Stomach (tissue), 9 donors: ENCODE results near the gene ST6GALNAC3. TPM values are rescaled to one million over a fixed set of nuclear protein-coding genes. Genes with fewer than 3 reads are reported as not detected.

Source experiments
- DNase-seq, 2 donors: peaks; one replicate each; pipeline versions ENCODE4 v3.0.0 to v3.0.0-alpha.2; 2013 to 2019
- H3K27ac ChIP-seq, 5 donors: fragments of 200-600 bp in 4 of 5; sonication (generic) in 4 of 5; one replicate each; pipeline ENCODE4 v1.5.1; 2013 to 2019; ENCODE audit warnings: mild to moderate bottlenecking in 1 of 5, moderate library complexity in 1 of 5
- H3K27me3 ChIP-seq, 3 donors: fragments of 200-600 bp; sonication (generic); one replicate each; pipeline ENCODE4 v1.5.1; 2017 to 2019; ENCODE audit warnings: mixed run types in 1 of 3
- H3K36me3 ChIP-seq, 4 donors: fragments of 200-600 bp; sonication (generic); 1 replicate in 3 of 4; 2 replicates in 1 of 4; pipeline ENCODE4 v1.5.1; 2016 to 2019
- H3K4me1 ChIP-seq, 4 donors: fragments of 200-600 bp; sonication (generic); one replicate each; pipeline ENCODE4 v1.5.1; 2016 to 2019
- H3K4me3 ChIP-seq, 4 donors: fragments of 200-600 bp; sonication (generic) in 3 of 4; one replicate each; pipeline ENCODE4 v1.5.1; 2016 to 2019; ENCODE audit warnings: mild to moderate bottlenecking in 1 of 4
- H3K9me3 ChIP-seq, 4 donors: fragments of 200-600 bp; sonication (generic); one replicate each; pipeline ENCODE4 v1.5.1; 2016 to 2019
- CTCF ChIP-seq, 7 experiments: fragments of 450-650 bp in 4 of 7; fragments of 200-600 bp in 3 of 7; sonication (generic) in 3 of 7; IDR thresholded peaks; one replicate each; pipeline ENCODE4 v1.5.1; 2016 to 2019; ENCODE audit warnings: antibody characterized with exemption in 7 of 7, control low read depth in 2 of 7, mild to moderate bottlenecking in 1 of 7
- EP300 ChIP-seq: sonication (generic); formaldehyde crosslinking; IDR thresholded peaks from one replicate; pipeline ENCODE4 v1.6.1; 2017; ENCODE audit warnings: antibody characterized with exemption
- POLR2A ChIP-seq, 4 donors: fragments of 450-650 bp; IDR thresholded peaks; one replicate each; pipeline ENCODE4 v1.6.1; 2016; ENCODE audit warnings: antibody characterized with exemption in 4 of 4, control low read depth in 2 of 4, mild to moderate bottlenecking in 1 of 4, moderate library complexity in 1 of 4
- POLR2AphosphoS5 ChIP-seq, 3 donors: sonication (generic); formaldehyde crosslinking; IDR thresholded peaks; one replicate each; pipeline ENCODE4 v1.6.1; 2016; ENCODE audit warnings: antibody characterized with exemption in 3 of 3
- WGBS, 5 donors: extraction: QIAGEN DNeasy Blood & Tissue Kit in 3 of 5; methylation state at CpG; one replicate each; pipeline versions ENCODE4 v1.1.5 to v1.1.7; 2013 to 2018; 5-methylcytosine and 5-hydroxymethylcytosine counted together
- intact Hi-C: fragments of 100-400 bp; cut with DNase I; formaldehyde crosslinking; loops from one replicate; pipeline ENCODE4 v1.15.1; 2023; ENCODE audit warnings: low total_unique reads
- polyA plus RNA-seq, 3 donors: library from polyadenylated mRNA; stranded (reverse); fragments of 200-250 nt; gene quantifications; one replicate each; pipeline ENCODE4 v1.2.3, GENCODE V29; 2013
- total RNA-seq, 5 donors: library from RNA; depleted of rRNA; stranded (reverse); fragments of >200 nt; gene quantifications; one replicate each; pipeline versions ENCODE4 v1.1.0 to v1.2.3, GENCODE V29; 2014 to 2016
- donor health status: healthy with polysubstance abuse.
- donor health status: Bipolar disorder and iron deficiency.
- donor health status: healthy.

ST6GALNAC3 gene
- total and polyA plus RNA-seq, 8 donors: under 0.01 to 21.7 (median 1.2) TPM; not detected in 1

- no peaks in the 10 kb centered on the region for H3K36me3 ChIP-seq
- DNase-seq: no peak
- 80 to 93% (median 87%) methylated on average over 2 of the region's 2 CpGs for WGBS, 5 donors
- no peak overlapping the region for H3K27ac ChIP-seq
- no peak for TF ChIP-seq POLR2A (IDR thresholded peaks at IDR 0.05)
- TF ChIP-seq POLR2AphosphoS5 (IDR thresholded peaks at IDR 0.05): no peak
- TF ChIP-seq CTCF (IDR thresholded peaks at IDR 0.05): no peak
- no peak for TF ChIP-seq EP300
- no peak overlapping the region for H3K4me3 ChIP-seq
- peaks cover 0 to 22% (median 7%) of the 10 kb centered on the region in 4 donors for H3K4me1 ChIP-seq
- H3K27me3 ChIP-seq: no peaks in the 10 kb centered on the region
- intact Hi-C loops: no loop called here
- H3K9me3 ChIP-seq: no peaks in the 10 kb centered on the region
Measured at GRCh38 chr1:76086597-76086996, 12.1 kb downstream of the ST6GALNAC3 start.

GRCh38 chr1:76090283-76091203 lies 16.0 kb downstream of the ST6GALNAC3 start:
- 76 to 89% (median 84%) methylated on average over 7 of the region's 7 CpGs for WGBS, 5 donors
- DNase-seq: no peak
- no peaks in the 10 kb centered on the region for H3K36me3 ChIP-seq
- intact Hi-C loops: no loop called here
- no peak overlapping the region for H3K4me3 ChIP-seq
- H3K9me3 ChIP-seq: no peaks in the 10 kb centered on the region
- no peaks in the 10 kb centered on the region for H3K27me3 ChIP-seq
- TF ChIP-seq POLR2A (IDR thresholded peaks at IDR 0.05) (no peak), EP300 (no peak), CTCF (IDR thresholded peaks at IDR 0.05) (no peak), POLR2AphosphoS5 (IDR thresholded peaks at IDR 0.05) (no peak)
- no peak overlapping the region for H3K27ac ChIP-seq
- peaks cover 0 to 18% (median 5%) of the 10 kb centered on the region in 4 donors for H3K4me1 ChIP-seq

GRCh38 chr1:76092812-76093211 lies 18.3 kb downstream of the ST6GALNAC3 start:
- TF ChIP-seq EP300: no peak
- TF ChIP-seq POLR2A (IDR thresholded peaks at IDR 0.05): no peak
- no peak for TF ChIP-seq CTCF (IDR thresholded peaks at IDR 0.05)
- no peak for TF ChIP-seq POLR2AphosphoS5 (IDR thresholded peaks at IDR 0.05)
- WGBS, 5 donors: 78 to 89% (median 83%) methylated on average over 3 of the region's 3 CpGs
- Histone ChIP-seq H3K27me3 (no peaks in the 10 kb centered on the region), H3K4me3 (no peak overlapping the region), H3K4me1 (no peaks in the 10 kb centered on the region), H3K27ac (no peak overlapping the region), H3K9me3 (no peaks in the 10 kb centered on the region), H3K36me3 (no peaks in the 10 kb centered on the region)
- no peak for DNase-seq
- intact Hi-C loops: no loop called here

- no peaks in the 10 kb centered on the region for H3K4me1 ChIP-seq
- no peak overlapping the region for H3K27ac ChIP-seq
- WGBS, 5 donors: 82 to 91% (median 88%) methylated on average over 8 of the region's 8 CpGs
- no peak for TF ChIP-seq POLR2AphosphoS5 (IDR thresholded peaks at IDR 0.05)
- TF ChIP-seq POLR2A (IDR thresholded peaks at IDR 0.05): no peak
- no peak for TF ChIP-seq CTCF (IDR thresholded peaks at IDR 0.05)
- no peak for TF ChIP-seq EP300
- H3K9me3 ChIP-seq: no peaks in the 10 kb centered on the region
- no peak for DNase-seq
- H3K36me3 ChIP-seq: no peaks in the 10 kb centered on the region
- intact Hi-C loops: no loop called here
- H3K27me3 ChIP-seq: no peaks in the 10 kb centered on the region
- H3K4me3 ChIP-seq: no peak overlapping the region
Measured at GRCh38 chr1:76093522-76094312, 19.2 kb downstream of the ST6GALNAC3 start.
